Sigmoid colon (tissue), 7 donors: ENCODE data around the gene B4GALNT3. TPM values are rescaled to one million over a fixed set of nuclear protein-coding genes. Genes with fewer than 3 reads are reported as not detected.
A peak's percentile ranks its signal among the peaks of the same experiment; 100 is the strongest.

Experiments used
- DNase-seq: peaks from one replicate; pipeline ENCODE4 v3.0.0-alpha.2; 2019
- H3K27ac ChIP-seq, 4 donors: fragments of 200-600 bp; sonication (generic); one replicate each; pipeline ENCODE4 v1.5.1; 2016 to 2019; ENCODE audit warnings: mild to moderate bottlenecking in 1 of 4
- H3K27me3 ChIP-seq, 3 donors: fragments of 200-600 bp; sonication (generic); one replicate each; pipeline ENCODE4 v1.5.1; 2019; ENCODE audit warnings: mild to moderate bottlenecking in 1 of 3
- H3K36me3 ChIP-seq, 4 donors: fragments of 200-600 bp; sonication (generic); one replicate each; pipeline ENCODE4 v1.5.1; 2016 to 2019
- H3K4me1 ChIP-seq, 4 donors: fragments of 200-600 bp; sonication (generic); one replicate each; pipeline ENCODE4 v1.5.1; 2017 to 2019
- H3K4me3 ChIP-seq, 4 donors: fragments of 200-600 bp; sonication (generic); one replicate each; pipeline ENCODE4 v1.5.1; 2017 to 2019; ENCODE audit warnings: mild to moderate bottlenecking in 2 of 4, moderate library complexity in 1 of 4
- H3K9me3 ChIP-seq, 4 donors: fragments of 200-600 bp in 3 of 4; sonication (generic) in 3 of 4; one replicate each; pipeline versions ENCODE4 v1.5.1 to v1.6.1; 2013 to 2019
- EP300 ChIP-seq, 4 donors: sonication (generic); formaldehyde crosslinking; IDR thresholded peaks; one replicate each; pipeline ENCODE4 v1.6.1; 2017; ENCODE audit warnings: antibody characterized with exemption in 4 of 4
- POLR2A ChIP-seq, 2 donors: fragments of 450-650 bp; IDR thresholded peaks; one replicate each; pipeline ENCODE4 v1.6.1; 2016; ENCODE audit warnings: antibody characterized with exemption in 2 of 2, mild to moderate bottlenecking in 2 of 2, moderate library complexity in 2 of 2
- POLR2AphosphoS5 ChIP-seq, 4 donors: sonication (generic); formaldehyde crosslinking; IDR thresholded peaks; one replicate each; pipeline ENCODE4 v1.6.1; 2017; ENCODE audit warnings: antibody characterized with exemption in 4 of 4
- WGBS, 2 donors: extraction: QIAGEN DNeasy Blood & Tissue Kit; methylation state at CpG; one replicate each; pipeline ENCODE4 v1.1.7; 2013; 5-methylcytosine and 5-hydroxymethylcytosine counted together
- intact Hi-C: fragments of 100-400 bp; cut with DNase I; formaldehyde crosslinking; loops from one replicate; pipeline ENCODE4 v1.15.1; 2023
- polyA plus RNA-seq, 3 donors: library from polyadenylated mRNA; stranded (reverse); fragments of 200-250 nt; gene quantifications; one replicate each; pipeline ENCODE4 v1.2.3, GENCODE V29; 2013
- total RNA-seq, 4 donors: library from RNA; depleted of rRNA; stranded (reverse); fragments of >200 nt; gene quantifications; one replicate each; pipeline ENCODE4 v1.1.0, GENCODE V29; 2016
- TF ChIP-seq, protein P1 (sequence below), 4 experiments: fragments of 450-650 bp in 3 of 4; fragments of 200-600 bp in 1 of 4; IDR thresholded peaks; one replicate each; pipeline ENCODE4 v1.5.1; 2016 to 2019; ENCODE audit warnings: antibody characterized with exemption in 4 of 4, mild to moderate bottlenecking in 3 of 4, moderate library complexity in 2 of 4
- donor health status: healthy with polysubstance abuse.
- donor health status: Bipolar disorder and iron deficiency.
- donor health status: healthy.

The B4GALNT3 gene
- total and polyA plus RNA-seq, 7 donors, result under 0.01 to 74.2 (median 0.36) TPM

DNA sequence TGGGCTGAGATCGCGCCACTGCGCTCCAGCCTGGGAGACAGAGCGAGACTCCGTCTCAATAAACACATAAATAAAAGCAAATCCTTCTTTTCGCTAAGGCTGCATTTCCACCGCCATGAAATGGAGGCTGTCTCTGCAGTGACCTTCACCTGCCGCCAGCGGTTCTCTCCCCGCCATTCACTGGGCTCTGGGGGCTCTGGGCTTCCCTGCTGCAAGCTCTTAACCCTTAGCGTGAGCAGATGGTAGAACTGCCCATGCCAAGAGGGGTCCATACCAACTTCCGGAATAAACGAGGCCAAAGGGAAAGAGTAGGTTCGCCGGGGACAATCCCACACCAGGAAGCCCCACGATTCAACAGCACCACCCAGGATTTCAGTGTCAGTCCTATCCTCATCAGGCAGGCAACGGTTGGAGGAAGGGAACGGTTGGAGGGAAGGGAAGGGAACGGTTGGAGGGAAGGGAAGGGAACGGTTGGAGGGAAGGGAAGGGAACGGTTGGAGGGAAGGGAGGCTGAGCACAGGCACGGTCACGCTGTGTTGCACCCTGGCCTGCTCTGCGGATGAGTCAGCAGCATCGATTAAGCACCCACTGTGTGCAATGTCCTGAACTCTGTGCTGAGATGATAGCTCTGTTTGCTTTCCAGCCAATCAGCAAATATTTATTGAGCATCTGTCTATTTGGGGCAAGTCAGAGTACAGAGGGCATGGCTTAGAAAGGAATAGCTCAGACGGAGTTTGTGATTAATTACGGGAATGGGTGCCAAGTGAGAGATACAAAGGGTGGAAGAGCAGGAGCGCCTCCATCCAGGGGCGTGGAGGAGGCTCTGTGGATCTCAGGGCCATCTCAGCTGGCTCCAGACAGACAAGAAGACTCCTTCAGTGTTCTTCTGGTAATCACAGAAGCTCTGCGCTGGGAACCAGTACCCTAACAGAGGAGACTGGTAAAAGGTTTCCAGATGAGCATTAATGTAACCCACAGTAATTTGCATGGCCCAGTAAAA is 125.6 kb downstream of the B4GALNT3 start:
- Histone ChIP-seq H3K27me3 (no peaks in the 10 kb centered on the region), H3K36me3 (no peaks in the 10 kb centered on the region), H3K27ac (no peak overlapping the region), H3K9me3 (no peaks in the 10 kb centered on the region), H3K4me3 (no peak overlapping the region), H3K4me1 (no peaks in the 10 kb centered on the region)
- TF ChIP-seq EP300 (IDR thresholded peaks at IDR 0.05) (no peak), POLR2A (IDR thresholded peaks at IDR 0.05) (no peak), POLR2AphosphoS5 (IDR thresholded peaks at IDR 0.05) (no peak)
- TF ChIP-seq, protein P1, sequence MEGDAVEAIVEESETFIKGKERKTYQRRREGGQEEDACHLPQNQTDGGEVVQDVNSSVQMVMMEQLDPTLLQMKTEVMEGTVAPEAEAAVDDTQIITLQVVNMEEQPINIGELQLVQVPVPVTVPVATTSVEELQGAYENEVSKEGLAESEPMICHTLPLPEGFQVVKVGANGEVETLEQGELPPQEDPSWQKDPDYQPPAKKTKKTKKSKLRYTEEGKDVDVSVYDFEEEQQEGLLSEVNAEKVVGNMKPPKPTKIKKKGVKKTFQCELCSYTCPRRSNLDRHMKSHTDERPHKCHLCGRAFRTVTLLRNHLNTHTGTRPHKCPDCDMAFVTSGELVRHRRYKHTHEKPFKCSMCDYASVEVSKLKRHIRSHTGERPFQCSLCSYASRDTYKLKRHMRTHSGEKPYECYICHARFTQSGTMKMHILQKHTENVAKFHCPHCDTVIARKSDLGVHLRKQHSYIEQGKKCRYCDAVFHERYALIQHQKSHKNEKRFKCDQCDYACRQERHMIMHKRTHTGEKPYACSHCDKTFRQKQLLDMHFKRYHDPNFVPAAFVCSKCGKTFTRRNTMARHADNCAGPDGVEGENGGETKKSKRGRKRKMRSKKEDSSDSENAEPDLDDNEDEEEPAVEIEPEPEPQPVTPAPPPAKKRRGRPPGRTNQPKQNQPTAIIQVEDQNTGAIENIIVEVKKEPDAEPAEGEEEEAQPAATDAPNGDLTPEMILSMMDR (IDR thresholded peaks at IDR 0.05), result no peak
- WGBS, 2 donors, result 85 to 89% methylated on average over 30 of the region's 30 CpGs
- intact Hi-C loops, result no loop called here
- peak; percentile 33 for DNase-seq

DNA sequence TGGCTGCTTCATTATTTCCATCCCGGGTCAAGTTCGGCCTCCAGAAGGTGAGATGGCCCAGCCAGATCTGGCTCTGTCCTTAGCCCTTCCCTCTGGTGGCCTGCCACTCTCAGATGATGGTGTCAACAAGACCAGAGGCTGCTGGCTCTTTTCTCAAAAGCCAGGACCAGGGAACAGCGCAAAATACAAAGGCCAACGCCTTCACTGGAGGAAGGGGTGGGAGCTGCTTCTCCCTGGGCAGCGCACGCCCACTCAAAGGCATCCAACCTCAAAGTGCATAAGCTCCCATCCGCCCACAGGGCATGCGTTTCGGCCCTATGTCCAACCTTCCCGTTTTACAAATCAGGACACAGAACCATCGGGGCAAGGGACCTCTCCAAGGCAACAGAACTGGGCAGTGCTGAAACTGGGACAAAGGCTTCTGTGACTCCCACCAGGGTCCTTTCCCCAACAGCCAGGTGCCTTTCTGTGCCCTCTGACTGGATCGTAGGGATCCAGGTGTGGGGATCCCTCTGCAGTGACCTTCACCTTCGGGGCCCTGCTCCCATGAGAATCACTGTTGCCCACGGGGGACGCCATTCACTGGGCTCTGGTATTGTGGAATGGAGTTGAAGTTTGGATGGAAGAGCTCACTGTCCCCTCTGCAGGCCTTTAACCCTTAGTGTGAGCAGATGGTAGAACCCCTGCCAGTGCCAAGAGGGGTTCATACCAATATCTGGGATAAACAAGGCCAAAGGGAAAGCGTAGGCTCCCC is 126.8 kb downstream of the B4GALNT3 start:
- intact Hi-C loops, result no loop called here
- no peak for TF ChIP-seq POLR2AphosphoS5 (IDR thresholded peaks at IDR 0.05)
- TF ChIP-seq, protein P1 (IDR thresholded peaks at IDR 0.05), result no peak
- TF ChIP-seq EP300 (IDR thresholded peaks at IDR 0.05), result no peak
- TF ChIP-seq POLR2A (IDR thresholded peaks at IDR 0.05), result no peak
- Histone ChIP-seq H3K4me3 (no peak overlapping the region), H3K27ac (no peak overlapping the region), H3K9me3 (no peaks in the 10 kb centered on the region), H3K36me3 (no peaks in the 10 kb centered on the region), H3K27me3 (no peaks in the 10 kb centered on the region), H3K4me1 (no peaks in the 10 kb centered on the region)
- WGBS, 2 donors, result 90% methylated on average over 16 of the region's 16 CpGs
- DNase-seq, result peak; percentile 34

DNA sequence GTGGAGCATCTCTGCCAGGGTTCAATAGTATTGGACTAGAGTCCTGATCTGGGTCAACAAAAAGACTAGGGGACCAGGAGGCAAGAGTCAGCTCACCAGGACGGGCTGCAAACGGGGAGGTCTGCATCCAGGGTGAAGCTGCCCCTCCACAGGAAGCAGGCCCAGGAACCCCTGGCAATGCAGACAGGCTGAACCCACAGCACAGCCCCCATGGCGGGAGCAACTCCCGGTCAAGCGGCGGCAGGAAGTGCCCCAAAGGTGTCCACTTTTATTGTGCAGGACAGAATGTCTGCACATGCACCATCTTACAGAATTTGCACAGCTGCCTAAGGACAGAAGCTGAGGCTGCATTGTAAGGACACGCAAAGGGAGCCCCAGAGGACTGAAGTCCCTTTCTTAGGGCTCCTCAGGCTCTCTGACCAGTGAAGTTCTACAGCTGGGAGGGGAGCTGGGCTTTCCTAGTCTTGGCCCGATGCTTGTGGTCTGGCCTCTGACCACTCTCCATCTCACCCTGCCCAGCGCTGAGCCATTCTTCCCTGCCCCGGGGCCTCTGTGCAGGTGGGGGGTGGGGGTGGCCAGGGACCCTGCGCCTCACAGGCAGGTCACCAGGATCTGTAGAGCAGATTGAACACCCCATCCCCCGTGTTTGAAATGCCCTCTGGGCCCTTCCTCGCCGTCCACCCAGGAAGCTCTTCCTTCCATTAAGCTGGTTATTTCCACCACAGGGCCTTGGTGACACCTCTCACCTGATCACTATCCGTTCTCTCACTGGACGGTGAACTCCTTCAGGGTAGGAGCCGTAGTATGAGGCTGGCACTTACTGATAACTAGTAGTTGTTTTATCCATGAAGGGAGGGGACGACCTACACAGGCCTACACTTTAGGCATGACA is 127.6 kb downstream of the B4GALNT3 start:
- no peaks in the 10 kb centered on the region for H3K9me3 ChIP-seq
- H3K27ac ChIP-seq, result no peak overlapping the region
- intact Hi-C loops, result no loop called here
- no peak overlapping the region for H3K4me3 ChIP-seq
- TF ChIP-seq POLR2AphosphoS5 (IDR thresholded peaks at IDR 0.05), result no peak
- TF ChIP-seq, protein P1 (IDR thresholded peaks at IDR 0.05), result no peak
- H3K36me3 ChIP-seq, result no peaks in the 10 kb centered on the region
- 84 to 91% methylated on average over 18 of the region's 18 CpGs for WGBS, 2 donors
- no peaks in the 10 kb centered on the region for H3K4me1 ChIP-seq
- peak; percentile 46 for DNase-seq
- H3K27me3 ChIP-seq, result no peaks in the 10 kb centered on the region

DNA sequence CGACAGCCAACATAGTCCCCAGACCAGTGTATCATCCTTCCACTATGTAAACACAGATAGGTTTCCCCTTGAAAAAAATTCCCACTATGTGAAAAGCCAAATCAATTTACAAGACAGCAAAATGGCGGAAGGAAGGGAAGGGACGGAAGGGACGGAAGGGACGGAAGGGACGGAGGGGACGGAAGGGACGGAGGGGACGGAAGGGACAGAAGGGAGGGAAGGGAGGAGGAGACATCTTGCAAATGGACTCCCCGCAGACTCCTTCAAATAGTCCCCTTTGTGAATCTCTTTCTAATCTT is 128.2 kb downstream of the B4GALNT3 start:
- Histone ChIP-seq H3K36me3 (no peaks in the 10 kb centered on the region), H3K4me3 (no peak overlapping the region), H3K4me1 (no peaks in the 10 kb centered on the region), H3K27me3 (no peaks in the 10 kb centered on the region), H3K27ac (no peak overlapping the region), H3K9me3 (no peaks in the 10 kb centered on the region)
- intact Hi-C loops, result no loop called here
- DNase-seq, result no peak
- WGBS, 2 donors, result 84 to 92% methylated on average over 9 to 10 of the region's 10 CpGs
- TF ChIP-seq EP300 (IDR thresholded peaks at IDR 0.05), result no peak
- no peak for TF ChIP-seq POLR2AphosphoS5 (IDR thresholded peaks at IDR 0.05)
- TF ChIP-seq, protein P1 (IDR thresholded peaks at IDR 0.05), result no peak
- no peak for TF ChIP-seq POLR2A (IDR thresholded peaks at IDR 0.05)
